Measurements from ENCODE around the gene FOLR1.
"Not testable (repeated sequence)": the region's sequence is repeated elsewhere in the genome, so short reads cannot be mapped to it uniquely, and the experiment has no call there.

DNA sequence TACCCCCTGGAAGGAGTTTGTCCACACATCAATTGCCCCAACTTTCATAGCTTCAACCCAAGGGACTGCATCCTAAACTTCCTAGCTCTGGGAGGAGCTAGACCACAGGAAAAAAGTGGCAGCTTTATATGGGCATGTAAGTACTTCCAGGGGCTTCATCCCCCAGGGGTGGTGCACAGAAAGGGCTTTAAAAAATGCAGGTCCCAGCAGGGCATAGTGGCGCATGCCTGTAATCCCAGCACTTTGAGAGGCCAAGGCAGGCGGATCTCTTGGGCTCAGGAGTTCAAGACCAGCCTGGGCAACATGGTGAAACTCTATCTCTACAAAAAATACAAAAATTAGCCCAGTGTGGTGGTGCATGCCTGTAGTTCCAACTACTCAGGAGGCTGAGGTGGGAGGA, 14.9 kb downstream of the FOLR1 start:
- not testable (repeated sequence) for TF ChIP-seq EZH2 (optimal IDR thresholded peaks at IDR 0.05; ENCODE audit: low read depth, low read length)
- TF ChIP-seq, protein P1, sequence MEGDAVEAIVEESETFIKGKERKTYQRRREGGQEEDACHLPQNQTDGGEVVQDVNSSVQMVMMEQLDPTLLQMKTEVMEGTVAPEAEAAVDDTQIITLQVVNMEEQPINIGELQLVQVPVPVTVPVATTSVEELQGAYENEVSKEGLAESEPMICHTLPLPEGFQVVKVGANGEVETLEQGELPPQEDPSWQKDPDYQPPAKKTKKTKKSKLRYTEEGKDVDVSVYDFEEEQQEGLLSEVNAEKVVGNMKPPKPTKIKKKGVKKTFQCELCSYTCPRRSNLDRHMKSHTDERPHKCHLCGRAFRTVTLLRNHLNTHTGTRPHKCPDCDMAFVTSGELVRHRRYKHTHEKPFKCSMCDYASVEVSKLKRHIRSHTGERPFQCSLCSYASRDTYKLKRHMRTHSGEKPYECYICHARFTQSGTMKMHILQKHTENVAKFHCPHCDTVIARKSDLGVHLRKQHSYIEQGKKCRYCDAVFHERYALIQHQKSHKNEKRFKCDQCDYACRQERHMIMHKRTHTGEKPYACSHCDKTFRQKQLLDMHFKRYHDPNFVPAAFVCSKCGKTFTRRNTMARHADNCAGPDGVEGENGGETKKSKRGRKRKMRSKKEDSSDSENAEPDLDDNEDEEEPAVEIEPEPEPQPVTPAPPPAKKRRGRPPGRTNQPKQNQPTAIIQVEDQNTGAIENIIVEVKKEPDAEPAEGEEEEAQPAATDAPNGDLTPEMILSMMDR (IDR thresholded peaks at IDR 0.05; ENCODE audit: low read length): not testable (repeated sequence)

All from MM.1S (cell line).